ENCODE measurements around the gene SPRR2D.
"Not testable (repeated sequence)": the region's sequence is repeated elsewhere in the genome, so short reads cannot be mapped to it uniquely, and the experiment has no call there.

The SPRR2D gene

GRCh38 chr1:153011235-153011758 is 29.6 kb downstream of the SPRR2D start:
- DNase-seq (ENCODE audit: low read depth): not testable (repeated sequence)

DNA sequence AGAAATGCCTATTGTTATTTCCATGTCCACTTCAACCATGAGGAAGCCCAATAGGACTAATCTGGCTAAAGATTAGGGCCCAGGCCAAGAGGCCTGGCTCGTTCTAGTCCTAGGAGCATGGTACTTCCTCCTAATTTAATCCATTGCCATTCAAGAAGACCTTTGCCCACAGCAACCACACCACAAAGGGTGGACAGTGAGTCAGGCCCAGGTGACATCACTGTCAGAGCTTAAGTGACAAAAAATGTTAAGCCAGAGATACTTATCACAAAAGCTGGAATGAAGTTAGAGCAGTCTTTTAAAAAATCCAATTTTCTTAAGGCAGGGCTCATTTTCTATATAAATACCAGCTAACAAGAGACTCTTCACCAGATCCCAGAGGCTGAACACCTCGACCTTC is 39.5 kb downstream of the SPRR2D start, which contains the start of gene SPRR3:
SPRR3 (plus strand) TSS at position 368 of the 400 bp plus-strand sequence. CDS start 1,272 bp downstream, outside the sequence.
- no peak for DNase-seq (ENCODE audit: low read depth)

DNA sequence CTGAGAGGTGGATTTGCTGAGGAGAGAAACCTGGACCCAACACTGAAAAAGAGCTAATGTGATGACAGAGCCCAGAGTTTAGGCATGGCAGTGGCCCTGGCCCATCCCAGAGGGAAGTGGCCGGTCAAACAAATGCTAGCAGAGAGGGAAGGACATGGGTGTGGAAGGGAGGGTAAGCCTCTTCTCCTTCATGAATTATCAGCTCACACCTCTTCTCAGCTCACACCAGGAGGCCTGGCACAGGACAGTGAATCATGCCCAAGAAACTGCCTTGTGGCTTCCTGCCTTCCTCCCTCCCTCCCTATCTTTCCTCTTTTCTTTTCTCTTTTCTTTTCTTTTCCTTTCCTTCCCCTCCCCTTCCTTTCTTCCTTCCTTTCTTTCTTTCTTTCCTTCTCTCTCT is 40.6 kb downstream of the SPRR2D start:
- DNase-seq (ENCODE audit: low read depth): no peak

GRCh38 chr1:152999818-153000217 is 41.1 kb downstream of the SPRR2D start:
- DNase-seq (ENCODE audit: low read depth): no peak

- no peak for DNase-seq (ENCODE audit: low read depth)
These were observed 42.4 kb downstream of the SPRR2D start for GRCh38 chr1:152998476-152998875.

DNA sequence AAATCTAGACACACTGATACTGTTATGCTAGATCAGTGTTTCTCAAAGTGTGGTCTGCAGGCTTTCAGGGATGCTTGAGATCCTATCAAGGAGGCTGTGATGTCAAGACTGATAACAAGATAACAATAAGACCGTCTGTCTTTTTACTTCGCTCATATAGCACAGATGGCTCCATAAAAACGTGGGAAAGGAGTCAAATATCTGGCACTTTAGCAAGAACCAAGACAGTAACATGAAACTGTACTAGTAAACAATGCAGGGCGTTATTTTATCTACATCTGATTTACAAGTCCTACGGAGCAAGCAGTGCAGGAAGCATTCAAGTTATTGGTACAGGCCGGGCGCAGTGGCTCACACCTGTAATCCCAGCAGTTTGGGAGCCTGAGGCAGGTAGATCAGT is 43.0 kb downstream of the SPRR2D start:
- no peak for DNase-seq (ENCODE audit: low read depth)

GRCh38 chr1:152996633-152997400 is 44.1 kb downstream of the SPRR2D start:
- no peak for DNase-seq (ENCODE audit: low read depth)

- no peak for DNase-seq (ENCODE audit: low read depth)
These were observed 45.1 kb downstream of the SPRR2D start for GRCh38 chr1:152995842-152996241.

GRCh38 chr1:152993186-152993585 is 47.7 kb downstream of the SPRR2D start:
- no peak for DNase-seq (ENCODE audit: low read depth)
